HS-5 (cell line): ENCODE results near the gene NOTCH1.
"Not testable (repeated sequence)": the region's sequence is repeated elsewhere in the genome, so short reads cannot be mapped to it uniquely, and the experiment has no call there.

ENCODE experiments used
- DNase-seq: peaks from one replicate; pipeline ENCODE4 v3.0.0-alpha.2; 2012; ENCODE audit warnings: low read depth

NOTCH1 gene

DNA sequence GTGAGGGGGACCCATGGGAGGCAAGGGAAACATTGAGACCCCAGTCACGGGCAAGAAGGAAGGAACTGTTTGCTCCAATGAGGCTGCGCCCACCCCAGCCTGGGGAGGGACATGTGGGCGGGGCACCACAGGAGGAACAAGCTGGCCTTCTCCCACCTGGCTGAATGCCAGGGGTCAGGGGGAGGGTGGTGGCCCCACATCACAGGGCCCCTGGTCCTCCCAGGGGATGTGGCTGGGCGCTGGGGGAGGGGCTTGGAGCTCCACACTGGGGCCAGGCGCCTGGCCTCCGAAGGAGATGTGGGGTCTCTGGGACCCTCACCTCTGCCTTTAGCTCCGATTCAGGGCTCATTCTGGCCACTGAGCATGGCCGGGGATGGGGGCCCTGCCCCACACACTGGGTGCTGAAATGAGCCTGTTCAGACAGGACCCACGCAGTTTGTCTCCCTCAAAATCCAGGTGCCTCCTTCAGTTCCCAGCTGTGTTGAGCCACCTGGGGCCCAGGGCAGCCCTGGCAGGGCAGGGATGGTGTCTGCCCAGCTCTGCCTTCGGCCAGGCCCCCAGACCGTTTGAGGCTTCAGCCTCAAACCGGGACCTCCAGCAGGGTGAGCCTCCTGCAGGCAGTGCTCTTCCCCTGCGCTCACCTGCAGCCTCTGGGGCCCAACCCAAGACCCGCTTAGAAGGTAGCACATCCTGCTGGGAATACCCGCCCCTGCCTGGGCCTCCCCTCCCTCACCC, 33.2 kb upstream of the NOTCH1 start:
- DNase-seq = no peak

DNA sequence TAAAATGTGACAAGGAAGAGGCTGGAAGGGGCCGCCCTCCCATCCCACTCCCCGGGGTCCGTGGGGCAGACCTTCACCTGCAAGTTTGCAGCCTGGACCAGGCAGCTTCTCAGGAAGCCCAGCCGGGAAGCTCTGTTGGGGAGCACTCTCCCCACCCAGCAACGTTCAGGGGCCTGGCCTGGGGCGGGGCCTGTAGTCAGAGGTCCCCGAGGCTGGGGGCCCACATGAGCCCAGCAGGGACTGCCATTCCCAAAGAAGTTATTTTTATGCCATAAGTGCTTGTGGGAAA, 32.7 kb upstream of the NOTCH1 start:
- no peak for DNase-seq

DNA sequence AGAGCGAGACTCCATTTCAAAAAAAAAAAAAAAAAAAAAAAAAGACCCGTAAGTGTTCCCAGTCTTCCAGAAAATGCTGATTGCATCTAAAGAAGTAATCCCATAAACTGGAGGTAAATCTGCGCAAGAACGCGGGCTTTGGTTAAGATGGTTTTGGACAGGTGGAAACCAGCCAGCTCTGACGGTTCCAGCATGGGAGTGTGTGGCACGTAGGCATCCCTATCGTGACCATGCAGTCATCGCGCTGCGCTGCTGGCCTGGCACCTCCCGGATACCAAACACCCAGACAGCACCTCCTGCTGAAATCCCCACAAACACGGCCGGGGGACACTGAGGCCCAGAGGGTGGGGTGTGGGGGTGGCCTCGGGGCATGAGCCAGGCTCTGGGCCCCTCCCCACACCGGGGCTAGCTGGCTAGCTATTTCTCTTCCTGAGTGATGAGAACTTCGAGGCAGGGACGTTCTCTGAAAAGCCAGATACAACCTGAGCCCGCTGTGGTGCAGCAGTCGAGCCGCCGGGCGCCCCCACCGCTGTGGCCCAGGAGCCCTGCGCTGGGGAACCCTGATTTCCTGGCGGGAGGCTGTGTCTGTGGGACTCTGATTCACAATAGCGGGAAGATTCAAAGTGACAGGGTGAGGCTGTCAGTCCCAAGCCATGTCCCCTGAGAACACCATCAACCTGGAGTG, 32.2 kb upstream of the NOTCH1 start:
- no peak for DNase-seq

DNA sequence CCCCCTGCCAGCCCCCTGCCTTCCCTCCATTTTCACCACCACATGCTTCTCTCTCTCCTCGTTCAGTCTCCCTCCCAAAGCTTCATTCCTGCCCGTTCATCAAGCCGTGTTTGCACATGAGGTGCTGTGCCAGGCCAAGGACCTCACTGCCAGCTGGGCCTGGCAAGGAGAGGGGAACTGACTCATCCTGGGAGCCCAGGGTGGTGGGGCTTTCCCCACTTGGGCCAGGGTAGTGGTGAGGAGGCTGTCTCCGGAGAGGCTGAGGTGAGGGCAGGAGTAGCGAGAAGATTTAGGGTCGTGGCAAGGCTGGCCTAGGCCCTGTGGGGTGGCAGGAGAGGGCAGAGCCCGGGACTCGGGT, 30.4 kb upstream of the NOTCH1 start:
- DNase-seq = no peak

DNA sequence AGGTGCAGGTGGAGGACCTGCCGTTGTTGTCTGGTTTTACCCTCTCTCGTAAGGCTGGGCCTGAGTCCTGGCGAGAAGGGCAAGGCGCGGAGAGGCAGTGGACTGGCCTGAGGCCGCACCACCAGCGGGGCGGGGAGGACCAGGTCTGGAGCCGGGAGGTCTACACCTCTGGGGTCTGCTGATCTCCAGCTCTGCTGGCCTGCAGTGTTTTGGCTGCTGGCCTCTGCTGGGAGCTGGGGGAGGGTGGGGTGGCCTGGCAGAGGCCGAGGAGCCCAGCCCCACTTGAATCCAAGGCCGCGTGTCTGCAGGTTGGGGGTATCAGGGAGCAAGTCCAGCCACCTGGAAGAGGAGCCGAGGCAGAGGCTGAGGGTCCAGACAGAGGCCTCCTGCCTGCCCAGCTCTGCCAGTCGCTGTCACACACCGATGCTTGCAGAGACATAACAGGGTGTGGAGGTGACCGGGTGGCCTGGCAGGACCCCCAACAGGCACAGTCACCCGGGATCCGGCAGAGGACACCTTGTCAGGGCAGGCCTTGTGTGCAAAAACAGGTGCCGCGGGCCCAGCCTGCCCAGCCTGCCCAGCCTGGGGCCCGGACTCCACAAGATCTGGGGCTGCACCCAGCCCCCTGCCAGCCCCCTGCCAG, 29.9 kb upstream of the NOTCH1 start:
- DNase-seq = no peak

DNA sequence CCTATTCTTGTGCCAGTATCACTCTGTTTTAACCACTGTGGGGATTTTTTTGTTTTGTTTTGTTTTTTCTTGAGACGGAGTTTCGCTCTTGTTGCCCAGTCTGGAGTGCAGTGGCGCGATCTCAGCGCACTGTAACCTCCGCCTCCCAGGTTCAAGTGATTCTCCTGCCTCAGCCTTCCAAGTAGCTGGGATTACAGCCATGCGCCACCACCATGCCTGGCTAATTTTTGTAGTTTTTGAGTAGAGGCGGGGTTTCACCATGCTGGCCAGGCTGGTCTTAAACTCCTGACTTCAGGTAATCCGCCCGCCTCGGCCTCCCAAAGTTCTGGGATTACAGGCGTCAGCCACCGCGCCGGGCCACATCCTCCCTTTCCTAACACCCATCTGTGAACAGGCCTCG, 28.8 kb upstream of the NOTCH1 start:
- not testable (repeated sequence) for DNase-seq

DNA sequence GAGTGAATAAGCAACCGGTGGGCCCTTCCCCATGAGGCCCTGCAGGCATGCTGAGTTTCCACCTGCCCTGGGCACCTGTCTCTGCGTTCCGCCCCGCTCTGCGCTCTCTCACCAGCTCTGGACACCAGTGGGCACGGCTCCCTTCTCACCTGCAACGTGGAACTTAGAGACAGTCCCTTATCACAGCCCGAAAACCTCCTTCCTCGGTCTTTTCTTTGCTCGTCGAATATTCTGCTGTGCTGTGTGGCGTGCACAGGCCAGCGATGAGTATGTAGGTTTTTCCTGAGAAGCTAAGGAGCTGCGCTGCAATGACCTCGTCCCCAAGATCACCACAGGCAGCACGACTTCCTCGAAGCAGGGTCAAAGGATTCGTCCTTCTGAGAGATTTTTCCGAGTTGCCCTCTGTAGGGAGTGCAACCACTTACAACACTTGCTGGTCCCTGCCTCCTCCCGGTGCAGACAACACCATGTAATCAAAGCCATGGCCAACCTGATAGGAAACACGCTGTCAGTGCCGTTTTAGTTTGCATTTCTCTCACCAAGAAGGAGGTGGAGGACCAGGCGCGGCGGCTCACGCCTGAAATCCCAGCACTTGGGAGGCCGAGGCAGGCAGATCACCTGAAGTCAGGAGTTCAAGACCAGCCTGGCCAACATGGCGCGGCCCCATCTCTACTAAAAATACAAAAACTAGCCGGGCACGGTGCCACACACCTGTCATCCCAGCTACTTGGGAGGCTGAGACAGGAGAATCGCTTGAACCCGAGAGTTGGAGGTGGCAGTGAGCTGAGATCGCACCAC, 27.2 kb upstream of the NOTCH1 start:
- DNase-seq = no peak

DNA sequence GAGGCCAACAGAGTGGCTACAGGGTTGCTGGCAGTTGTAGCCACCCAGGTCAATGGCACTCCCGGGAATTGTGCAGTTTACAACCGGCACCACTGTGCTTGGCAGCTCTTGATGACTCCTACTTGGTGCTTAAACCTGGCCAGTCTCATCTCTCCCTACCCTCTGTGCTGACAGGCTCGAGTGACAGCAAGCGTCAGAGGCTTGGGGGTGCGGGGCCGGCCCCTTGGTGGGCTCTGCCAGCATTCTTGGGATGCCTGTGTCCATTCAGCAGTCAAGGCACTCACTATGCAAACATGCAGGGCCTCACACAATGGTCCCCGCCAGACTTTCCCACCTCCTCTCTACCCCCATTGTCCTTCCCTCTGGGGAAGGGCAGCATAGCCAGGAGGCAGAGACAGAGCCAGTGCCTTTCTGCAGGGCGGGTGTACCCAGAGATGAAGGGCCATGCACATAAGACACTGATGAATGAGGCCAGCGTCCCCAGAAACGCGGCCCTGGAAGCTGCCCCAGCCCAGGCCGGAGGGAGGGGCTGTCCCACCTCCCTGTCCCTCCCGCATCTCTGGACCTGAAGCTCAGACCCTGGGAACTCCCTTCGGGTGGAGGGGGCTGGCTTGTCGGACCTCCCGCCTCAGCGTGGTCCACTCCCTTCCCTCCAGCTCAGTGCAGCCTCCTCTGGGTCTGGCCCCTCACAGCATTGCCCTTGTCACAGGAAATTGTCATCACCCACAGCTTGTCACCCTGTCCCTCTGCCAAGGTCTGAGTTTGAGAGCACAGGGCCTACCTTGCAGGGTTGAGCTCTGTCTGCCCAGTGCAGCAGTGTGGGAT, 26.4 kb upstream of the NOTCH1 start:
- DNase-seq = no peak

DNA sequence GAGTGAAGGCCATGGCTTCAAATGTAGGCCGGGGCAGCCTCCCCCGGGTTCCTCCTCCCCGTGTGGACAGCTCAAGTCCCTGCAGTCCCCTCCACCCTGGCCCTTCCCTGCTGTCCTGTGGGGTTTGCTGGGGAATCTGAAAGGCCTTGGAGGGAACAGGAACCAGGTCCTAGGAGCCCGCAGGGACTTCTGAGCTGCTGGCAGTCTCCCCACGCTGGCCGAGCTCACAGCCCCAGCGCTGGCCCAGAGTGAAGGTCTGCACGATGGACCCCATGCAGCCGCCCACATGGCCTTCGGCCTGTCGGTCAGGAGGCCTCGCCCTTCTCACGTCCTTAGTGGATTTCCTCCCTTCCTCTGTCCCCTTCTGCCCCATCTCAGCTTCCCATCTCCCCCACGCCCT, 25.7 kb upstream of the NOTCH1 start:
- no peak for DNase-seq

DNA sequence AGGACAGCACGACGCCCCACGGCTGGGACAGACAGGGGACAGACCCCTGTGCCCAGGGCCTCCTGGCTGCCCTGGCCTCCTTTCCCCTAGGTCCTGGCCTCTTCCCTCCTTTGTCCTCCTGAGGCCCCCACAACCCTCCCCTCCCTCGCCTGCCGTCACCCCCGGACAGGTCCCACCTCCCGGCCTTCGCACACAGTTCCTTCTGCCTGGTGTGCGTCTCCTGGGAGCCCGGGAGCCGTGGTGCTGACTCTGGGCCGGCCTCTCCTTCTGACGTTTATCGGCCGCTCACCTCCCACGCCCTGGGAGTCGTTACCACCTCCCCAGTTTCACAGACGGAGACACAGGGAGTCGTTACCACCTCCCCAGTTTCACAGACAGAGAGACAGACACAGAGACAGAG, 25.1 kb upstream of the NOTCH1 start:
- no peak for DNase-seq

DNA sequence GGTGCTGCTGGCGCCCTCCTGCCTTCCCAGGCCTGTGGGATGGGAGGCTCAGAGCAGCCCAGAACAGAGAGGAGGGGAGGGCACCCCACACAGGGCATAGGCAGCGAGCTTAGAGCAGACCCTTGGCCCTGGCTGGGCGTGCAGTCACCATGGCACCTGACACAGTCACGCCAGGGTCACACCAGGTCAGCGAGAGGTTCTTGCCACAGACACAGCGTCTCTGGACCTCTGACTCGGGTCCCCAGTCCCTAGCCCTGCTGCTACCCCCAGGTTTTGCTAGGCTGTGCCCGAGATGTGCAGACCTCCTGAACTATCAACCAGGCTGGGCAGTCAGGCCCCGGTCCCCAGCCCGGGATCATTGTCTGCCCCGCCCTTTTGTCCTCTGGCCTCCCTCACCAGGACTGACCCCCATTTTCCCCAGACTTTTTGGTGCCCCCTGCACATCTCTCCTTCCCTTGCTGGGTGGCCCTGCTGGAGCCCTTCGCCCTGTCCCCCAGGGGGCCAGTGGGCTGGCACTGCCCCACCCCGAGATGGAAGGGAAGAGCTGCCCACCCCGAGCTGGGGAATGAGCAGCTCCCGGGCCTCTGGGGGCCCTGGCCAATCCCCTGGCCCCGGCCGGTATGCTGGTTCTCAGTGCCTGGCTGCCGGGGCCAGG, 24.5 kb upstream of the NOTCH1 start:
- DNase-seq = no peak

DNA sequence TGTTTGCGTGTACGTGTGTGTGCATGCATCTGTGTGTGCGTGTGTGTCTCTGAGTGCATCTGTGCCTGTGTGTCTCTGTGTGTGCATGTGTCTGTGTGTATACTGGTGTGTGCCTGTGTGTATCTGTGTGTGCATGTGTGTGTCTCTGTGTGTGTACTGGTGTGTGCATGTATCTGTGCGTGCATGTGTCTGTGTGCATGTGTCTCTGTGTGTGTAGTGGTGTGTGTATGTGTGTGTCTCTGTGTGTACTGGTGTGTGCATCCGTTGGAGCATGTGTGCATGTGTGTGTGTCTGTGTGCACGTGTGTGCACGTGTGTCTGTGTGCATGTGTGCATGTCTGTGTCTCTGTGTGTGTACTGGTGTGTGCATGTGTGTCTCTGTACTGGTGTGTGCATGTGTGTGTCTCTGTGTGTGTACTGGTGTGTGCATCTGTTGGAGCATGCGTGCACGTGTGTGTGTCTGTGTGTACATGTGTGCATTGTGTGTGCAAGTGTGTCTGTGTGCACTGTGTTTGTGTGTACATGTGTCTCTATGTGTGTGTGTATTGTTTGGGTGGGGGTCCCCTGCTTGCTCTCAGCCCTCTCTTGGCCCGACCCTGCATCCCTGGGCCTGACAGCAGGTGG, 23.8 kb upstream of the NOTCH1 start:
- no peak for DNase-seq

DNA sequence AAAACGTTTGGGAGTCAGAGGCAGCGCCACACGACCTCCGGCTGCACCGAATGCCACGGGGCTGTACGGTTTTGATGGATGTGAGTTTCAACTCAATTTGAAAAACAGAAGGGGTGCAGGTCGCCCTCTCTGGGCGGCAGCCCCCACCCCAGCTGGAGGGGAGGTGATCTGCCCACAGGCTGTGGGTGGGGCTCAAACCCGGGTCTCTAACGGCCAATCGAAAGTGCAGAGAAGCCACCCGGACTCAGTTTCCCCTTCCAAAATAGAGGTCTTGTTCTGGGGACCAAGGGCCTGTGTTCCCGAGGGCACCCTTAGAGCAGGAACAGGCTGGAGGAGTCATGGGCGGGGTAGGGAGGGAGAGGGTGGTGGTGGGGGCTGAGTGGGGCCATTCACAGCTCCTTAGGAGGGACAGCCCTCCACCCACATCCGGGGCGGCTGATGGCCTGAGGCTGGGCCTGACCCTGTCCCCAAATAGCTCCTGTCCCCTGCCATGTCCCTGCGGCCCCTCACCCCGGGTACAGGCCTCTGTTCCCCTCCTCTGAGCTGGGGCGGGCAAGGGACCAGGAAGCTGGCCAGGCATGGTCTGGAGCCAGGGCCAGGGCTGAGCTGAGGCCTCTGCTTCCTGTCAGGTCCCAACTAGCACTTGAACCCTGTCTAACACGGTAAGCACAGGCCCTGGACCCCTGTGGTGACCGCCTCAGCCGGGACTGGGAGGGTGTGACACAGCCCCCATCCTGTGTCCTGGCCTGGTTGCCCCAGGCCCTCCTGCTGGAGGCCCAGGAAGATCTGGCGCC, 22.6 kb upstream of the NOTCH1 start:
- DNase-seq = no peak

DNA sequence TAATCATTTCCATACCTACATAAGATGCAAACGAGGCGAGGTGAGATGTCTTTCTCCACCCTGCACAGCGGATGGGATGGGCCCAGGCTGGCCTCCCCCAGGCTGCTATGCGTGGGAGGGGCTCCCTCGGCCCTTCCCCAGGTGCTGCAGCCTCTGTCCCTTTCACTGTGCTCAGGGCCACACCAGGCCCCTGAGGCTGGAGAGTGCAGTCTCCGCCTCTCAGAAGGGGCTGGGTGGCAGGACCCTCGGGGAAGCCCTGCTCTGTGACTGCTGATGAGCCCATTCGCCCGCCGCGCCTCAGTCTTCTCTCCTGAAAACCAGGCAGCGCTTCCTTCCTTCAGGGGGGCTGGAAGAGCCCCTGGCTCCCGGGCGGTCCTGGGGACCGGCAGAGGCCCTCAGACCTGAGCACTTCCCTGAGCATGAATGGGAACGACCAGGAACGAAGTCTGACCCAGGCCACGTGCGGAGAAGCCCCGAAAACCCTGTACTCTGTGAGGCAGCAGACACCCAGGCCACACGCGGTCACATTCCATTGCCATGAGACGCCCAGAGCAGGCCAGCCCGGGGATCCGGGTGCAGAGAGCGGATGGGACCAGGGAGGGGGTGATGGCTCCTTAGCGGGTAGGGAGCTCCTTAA, 21.9 kb upstream of the NOTCH1 start:
- DNase-seq = peak; percentile 76

DNA sequence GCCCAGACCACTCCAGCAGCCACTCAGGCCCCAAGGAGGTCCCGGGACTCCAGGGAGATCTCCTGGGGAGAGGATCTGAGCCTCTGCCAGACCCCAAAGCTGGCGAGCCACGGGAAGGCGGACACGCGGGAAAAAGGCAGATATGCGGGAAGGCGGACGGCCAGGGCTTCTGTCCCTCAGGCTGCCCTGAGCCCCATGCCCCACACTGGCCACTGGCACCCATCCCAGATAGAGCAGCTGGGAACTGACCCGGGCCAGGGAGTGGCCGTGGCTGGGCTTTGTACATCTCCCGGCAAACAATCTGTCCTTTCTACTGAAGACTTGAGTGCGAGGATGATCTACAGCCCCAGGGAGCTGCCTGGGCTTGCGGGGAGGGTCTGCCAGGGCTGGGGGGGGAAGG, 21.1 kb upstream of the NOTCH1 start:
- DNase-seq = no peak

DNA sequence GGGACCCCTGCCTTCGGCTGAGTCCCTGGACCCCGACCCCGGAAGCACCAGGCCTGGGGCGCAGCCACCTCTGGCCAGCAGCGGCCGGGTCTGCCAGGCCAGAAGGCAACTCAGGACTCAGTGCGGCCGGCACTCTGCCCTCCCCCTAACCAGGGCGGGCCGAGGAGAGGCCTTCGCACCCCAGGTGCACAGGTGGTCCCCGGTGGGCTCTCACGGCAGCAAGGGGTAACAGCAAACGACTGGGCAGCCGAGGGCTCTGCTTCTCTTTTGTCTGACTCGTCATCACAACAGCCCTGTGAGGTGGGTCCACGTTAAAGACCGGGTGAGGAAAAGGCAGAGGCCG, 20.7 kb upstream of the NOTCH1 start:
- no peak for DNase-seq

DNA sequence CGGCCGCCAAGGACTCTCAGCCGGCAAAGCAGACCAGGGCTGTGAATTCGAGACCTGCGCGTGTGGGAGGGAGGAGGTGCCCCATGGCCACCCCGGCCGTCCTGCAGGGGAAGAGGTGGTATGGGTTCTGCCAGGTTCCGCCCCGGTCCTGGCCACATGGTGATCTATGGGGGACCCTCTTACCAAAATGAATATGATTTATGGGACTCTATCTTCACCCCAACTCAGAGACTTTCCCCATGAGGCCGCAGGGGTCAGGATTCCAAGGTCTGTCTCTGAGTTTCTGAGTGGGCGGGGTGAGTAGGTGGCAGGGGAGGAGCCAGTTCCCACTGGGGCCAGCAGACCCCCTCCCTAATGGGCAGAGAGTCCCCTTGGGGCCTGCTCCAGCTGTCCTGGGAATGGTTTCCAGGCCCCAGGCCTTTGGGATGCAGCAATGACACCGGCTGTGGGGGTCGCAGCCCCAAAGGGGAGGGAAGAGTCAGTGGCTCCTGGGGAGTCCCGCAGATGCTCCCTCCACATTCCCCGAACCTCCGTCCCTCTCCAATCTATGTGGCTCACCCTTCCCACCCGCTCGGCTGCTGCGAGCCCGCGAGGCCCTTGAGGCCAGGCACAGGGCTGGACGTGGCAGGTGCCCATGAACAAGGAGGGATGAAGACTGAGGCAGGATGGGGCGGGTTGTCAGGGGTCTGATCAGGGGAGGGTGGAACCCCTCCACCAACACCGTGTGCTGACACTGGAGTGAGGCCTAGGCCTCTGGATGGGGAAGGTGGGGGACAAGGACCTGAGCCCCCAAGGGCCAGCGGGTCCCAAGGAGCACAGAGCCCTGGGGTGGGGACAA, 20.1 kb upstream of the NOTCH1 start:
- DNase-seq = no peak

DNA sequence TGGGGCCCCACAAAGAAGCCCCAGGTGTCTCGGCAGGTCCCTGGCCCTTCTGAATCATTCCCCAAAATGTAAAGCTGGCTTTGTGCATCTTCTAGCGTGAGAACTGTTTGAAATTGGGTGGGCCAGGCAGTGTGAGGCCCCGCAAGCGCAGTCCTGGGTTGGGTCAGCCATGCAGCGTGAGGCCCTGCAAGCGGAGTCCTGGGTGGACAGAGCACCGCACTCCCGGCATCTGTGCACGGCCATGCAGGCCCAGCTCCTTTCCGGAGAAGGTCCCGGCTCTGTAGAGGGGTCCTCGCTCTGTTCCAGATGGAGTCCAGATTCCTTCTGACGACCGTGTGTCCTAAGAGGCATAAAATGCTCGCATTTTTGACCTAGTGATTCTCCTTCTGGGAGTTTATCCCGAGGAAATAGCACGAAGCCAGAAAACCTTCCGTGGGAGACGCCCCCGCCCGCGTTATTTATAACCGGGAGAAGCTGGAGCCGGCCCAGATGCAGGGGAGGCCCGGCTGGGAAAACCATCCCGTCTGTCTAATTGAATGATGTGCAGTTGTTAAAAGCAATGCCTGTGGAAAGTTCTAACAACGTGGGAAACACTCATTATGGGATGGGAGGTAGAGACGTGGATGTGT, 19.4 kb upstream of the NOTCH1 start:
- DNase-seq = no peak
